GM18858 (cell line): ENCODE results near the gene BMX.

Experiments
- ATAC-seq: cut with Tn5 transposase; IDR thresholded peaks from one replicate; pipeline ENCODE4 v1.9.1; 2021; ENCODE audit not compliant: unreplicated experiment

The BMX gene

DNA sequence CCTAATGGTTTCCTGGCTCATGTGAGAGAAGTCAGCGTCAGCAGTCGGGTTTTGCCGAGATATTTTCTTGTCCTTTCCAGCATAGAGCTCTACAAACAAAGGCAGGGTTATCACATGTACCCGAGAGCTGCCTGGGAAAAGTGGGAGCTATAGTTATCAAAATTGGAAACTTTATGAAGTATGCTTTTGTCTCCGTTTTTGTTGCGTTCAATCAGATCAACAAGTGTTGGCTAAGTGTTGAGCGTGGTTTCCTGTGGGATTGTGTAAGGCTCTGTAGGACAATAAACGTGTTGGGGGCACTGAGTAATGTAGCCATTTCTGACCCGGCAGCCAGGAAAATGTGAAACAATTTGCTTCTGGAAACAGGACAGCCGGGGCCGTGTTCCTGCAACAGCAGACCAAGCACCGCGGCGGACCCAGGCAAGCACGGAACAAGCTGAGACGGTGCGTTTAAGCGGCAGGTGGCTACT lies at the start of gene BMX:
TSS of gene BMX (plus strand) at position 311 of the 470 bp plus-strand sequence. CDS start 7,547 bp downstream, outside the sequence.
- no peak for ATAC-seq

DNA sequence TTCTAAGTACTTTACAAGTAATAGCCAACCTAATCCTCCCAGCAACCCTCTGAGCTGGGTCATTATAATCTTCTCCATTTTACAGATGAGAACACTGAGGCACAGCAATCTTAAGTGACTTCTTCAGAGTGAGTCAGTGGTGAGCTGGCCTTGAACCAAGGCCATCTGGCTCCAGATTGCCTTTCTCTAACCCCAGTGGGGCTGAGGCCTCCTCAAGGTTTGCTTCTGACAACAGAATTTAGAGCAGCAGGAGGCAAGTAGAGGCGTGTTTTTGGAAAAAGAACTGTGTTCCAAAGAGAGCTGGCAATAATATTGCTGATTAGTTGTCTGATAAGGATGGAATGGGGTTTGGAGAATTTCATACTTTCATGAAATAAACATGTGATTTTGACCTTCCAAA lies 48.7 kb upstream of the BMX start:
- no peak for ATAC-seq

DNA sequence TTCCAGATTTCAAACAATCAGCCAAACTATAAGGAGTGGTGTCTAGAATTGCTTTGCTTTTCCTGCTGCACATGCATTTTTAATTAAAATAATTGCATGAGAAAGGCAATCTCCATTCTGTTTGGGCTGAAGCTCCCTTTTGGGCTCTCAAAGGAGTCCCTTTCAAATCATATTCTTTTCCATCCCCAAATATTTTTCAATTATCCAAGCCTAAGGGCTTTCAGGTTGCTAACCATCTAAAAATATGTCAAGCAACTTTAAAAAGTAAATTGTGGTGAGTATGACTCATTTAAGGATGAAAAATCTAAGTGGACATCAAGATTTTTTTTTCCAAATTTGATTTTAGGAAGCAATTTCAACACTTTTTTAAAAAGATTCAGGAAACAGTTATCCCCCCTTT lies 35.9 kb upstream of the BMX start:
- ATAC-seq = no peak

DNA sequence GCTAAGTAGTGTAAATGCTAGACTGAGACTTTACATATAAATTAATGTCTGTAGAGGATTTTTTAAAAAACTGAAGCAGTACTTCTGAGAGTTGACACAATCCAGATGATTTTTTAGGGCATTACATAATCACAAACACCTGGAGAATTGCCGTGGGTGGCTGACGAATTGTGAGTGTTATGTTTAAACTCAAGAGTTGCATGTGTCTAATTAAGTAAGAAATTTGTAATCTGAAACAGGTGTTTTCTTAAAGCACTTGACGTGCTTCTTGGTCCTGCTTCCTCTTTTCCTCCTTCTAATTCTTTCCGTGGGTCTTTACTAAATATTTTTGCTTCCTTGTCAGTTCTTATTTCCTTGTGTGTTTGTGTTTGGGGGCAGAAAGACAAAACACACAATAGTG lies 35.3 kb upstream of the BMX start:
- peak; percentile 52 for ATAC-seq

DNA sequence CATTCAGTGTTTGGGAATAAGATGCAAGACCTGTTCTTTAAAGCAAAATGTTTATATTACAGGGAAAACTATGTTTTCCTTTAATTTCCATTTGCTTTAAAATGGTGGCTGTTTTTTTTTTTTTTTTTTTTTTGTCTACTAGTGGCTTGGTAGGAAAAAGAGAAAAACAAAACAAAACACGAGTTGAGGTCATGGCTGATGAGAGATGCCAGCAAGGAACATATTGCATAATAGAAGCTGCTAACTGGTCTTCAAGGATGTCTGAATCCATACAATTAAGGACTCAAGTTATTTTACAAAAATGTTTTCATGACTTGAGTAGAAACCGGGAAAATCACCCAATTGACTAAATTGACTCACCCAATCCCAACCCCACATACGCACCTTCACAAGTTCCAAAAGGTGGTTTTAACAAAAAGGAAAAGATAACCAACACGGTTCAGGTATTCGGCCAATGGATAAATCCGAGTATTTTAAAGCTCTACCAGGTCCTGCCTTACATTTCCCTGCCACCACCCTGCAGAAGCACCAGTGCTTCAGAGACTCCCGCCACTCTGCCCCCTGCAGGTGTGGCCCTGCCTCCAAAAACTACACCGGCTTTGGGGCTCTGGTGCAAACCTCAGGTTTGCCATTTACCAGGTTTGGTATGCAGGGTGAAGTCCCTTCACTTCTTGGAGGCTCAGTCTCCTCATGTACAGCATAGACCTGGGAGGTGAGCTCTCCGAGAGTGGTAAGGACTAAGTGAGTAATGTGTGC lies 34.5 kb upstream of the BMX start:
- no peak for ATAC-seq

DNA sequence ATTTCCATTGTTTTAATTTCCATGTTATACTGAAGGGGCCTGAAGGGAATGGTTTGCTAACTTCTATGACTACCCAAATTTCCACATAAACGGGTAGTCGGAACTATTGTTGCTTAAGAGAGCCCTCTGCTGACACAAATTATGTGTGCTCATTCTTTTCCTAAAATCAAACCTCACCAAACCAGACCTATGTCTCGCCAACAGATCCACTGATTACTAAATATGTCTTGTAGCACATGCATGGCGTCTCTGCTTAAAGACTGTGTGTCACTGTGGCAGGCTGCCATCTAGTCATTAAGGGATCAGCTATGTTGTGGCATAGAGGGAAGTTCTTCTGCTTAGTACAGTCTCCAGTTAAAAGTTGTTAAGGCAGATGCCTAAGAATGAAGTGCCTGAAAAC lies 32.6 kb upstream of the BMX start:
- ATAC-seq = no peak

DNA sequence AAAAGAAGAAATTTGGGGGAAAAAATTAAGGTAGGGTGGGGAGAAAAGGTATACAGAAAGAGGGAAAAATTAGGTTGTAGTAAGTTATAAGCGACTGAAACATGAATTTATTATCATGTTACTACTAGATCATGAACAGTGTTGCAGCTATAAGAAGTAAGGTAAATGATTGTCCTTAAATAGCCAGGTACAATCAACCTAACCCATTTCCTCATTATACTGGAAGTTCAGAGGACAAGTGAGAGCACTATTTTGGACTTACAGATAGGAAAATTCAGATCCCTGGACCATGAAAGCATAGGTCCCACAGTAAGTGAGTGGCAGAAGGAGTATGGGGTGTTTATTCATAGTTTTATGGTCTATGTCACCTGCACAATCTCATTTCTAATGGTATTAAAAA lies 31.0 kb upstream of the BMX start:
- no peak for ATAC-seq

DNA sequence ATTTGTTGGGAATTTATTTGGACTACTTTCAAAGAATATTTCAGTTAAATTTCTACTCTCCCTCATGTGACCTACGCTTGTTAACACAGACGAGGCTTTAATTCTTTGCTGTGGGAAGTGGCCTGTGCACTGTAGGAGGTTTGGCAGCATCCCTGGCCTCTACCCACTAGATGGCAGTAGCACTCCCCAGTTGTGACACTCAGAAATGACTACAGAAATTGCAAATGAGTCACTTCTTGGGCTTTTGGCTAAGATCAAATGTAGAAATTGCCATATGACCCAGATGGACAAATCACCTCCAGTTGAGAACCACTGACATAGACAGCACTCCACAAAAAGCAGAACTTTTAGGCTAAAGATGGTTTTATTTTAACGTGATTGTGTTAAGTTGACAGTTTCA lies 29.6 kb upstream of the BMX start:
- peak; percentile 81 for ATAC-seq

DNA sequence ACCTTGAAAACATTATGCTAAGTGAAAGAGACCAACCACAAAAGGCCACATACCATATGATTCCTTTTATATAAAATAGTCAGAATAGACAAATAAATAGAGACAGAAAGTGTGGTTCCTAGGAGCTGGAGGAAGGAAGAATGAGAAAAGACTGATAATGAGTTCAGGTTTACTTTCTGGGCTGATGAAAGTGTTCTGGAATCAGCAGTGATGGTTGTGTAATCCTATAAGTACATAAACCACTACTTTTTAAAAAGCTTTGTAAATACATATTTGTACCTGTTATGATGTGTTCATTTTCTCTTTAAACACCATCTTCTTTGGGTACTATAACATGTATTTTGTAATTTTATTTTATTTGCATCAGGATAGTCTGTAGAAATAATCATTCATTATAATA lies 28.1 kb upstream of the BMX start:
- no peak for ATAC-seq

DNA sequence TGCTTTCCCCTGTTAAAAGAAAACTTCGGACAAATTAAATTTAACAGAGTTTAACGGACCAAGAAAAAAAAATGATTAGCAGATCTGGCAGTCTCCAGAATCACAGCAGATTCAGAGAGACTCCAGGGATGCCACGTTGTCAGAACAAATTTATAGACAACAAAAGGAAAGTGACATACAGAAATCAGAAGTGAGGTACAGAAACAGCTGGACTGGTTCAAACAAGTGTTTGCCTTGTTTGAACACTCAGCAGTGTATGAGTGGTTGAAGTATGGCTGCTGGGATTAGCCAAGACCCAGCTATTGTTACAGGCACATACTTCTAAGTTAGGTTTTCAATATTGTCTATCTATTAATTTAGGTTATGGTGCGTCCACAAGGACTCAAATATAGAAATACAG lies 26.6 kb upstream of the BMX start:
- ATAC-seq = no peak

DNA sequence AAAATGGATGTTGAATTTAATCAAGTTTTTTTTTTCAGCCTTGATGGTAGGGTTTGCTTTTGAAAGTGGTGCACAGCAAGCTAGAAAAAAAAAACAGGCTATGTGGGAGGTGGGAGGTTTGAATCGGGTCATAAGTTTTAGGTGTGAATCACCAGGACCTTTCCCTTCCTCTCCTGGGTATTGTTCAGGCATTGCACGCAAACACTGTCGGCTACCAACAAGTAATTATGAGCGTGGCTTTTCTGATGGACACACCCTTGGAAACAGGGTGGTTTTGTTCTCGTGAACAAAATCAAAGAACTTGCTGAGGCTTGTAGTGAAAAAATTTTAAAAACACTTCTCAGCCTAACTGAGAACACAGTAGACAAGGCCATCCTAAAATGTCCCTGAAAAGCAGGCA lies 25.6 kb upstream of the BMX start:
- ATAC-seq = no peak

DNA sequence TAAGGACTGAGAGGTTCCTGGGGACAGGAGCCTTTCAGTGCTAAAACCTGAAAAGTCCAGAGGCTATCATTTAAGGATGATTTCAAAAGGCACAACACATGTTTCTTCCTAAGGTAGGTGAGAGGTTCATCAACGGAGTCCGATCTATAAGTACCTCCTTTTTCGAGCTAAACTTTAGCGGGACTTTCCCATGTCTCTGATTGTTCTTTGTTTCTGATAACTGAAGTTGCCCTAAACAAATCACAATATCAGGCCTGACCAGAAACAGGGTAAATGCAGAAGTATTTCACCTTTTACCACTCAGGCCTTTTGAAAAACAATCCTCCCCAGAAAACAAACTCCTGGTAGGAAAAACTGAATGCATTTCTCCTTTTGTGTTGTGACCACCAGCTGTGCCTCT lies 25.1 kb upstream of the BMX start:
- no peak for ATAC-seq

DNA sequence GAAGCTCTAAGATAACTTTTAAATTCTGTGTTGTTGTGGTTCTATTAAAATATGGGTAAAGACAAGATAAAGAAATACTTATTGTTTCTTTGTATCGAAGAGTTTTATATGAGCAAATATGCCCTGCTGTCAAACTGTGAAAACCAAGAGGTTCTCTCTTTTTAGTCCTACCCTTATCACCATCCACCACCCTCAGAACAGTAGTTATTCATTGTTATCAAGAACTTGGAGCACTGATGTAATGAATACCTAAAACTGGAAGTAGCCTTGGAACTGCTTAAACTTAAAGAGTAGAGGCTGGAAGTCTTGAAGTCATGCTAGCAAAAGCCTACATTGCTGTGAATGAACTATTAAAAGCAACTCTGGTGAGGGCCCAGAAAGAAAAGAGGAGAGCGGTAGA lies 16.7 kb upstream of the BMX start:
- no peak for ATAC-seq

DNA sequence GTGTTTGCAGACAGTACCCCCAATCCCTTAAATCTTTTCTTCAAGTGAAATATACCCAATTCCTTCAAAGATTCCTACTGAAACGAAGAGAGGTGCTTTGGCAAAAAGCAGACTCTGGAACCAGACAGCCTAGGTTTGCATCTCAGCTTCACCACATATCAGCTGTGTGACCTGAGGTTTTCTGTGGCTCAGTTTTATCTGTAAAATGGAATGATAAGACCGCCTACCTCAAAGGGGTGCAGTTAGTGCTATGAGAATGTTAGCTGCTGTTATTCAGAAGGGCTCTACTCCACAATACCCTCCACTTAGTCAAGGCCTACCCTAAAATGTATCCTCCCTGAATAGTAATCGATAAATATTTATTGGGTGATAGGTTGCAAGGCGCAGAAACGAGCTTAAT lies 8.1 kb upstream of the BMX start:
- ATAC-seq = no peak

DNA sequence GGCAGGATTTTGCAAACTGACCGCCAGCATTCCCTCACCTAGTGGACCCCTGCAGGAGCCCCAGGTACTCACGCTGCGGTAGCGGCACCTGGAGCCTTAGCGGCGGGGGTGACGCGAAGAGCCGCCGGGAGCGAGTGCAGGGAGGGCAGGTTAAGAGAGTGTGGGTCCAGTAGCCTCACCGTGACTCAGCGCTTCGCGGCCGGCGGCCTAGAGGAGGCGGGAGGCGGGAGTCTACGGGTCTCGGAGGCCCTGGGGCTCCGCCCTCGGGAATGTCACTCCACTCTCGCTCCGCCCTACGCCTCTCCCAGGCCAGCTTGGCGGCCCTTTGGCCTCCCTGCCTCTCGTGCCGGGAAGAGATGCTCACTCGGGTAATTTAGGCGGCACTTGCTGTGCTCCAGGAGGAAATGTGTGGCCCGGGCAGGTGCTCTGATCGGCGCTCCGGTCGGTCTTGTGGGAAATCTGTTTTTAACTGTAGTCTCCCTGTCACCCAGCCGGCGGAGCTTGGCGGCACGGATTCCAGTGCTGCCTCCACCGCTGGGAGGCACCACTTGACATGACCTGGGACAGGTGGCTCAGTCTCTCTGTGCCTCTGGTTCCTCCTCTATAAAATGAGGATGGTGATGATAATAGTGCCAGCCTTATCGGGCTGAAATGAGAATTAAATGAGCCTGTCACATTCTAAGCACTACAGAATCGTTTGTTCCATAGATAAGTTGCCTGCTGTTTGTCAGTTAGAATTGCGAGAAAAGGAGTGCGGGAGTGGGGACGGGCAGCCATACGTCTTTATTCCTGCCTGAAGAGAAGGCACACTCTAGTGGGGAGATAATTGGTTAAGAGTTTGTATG lies 7.3 kb upstream of the BMX start, which contains the start of gene PIR:
TSS of gene PIR (minus strand) at position 216 of the 845 bp plus-strand sequence. CDS start 2,076 bp downstream, outside the sequence.
- ATAC-seq = peak; percentile 89

DNA sequence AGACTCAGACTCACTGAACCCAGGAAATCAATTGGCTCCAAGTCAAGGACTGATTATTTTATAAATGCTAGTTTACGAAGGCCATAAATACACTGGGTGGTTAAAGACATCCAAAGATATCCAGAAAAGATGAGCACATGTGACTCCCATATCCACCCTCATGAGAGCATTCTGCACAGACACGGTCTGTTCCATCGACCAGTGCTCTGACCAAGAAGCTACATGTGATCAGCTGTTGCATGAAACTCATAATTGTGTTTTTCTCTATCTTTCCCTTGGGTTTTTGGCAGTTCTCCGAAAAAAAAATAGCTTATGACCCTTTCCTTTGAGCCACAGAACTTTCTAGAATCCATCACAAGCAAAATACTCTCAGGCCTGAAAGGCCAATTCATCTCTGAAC lies 4.8 kb upstream of the BMX start:
- ATAC-seq = no peak

DNA sequence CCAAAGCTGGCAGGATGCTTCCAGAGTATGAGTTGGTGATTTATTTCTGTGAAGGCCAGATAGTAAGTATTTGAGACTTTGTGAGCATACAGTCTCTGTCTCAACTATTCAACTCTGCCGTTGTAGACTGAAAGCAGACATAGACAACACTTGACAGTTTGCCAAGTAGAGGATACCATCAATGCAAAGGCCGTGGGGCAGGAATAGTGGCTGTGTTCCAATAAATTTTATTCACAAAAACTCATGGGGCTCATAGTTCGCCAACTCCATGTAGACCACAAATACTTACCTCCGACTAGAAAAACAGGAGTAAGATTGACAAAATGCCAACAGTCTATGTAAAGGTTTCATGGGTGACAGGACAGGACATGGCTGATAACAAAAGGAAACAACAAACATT lies 3.8 kb upstream of the BMX start:
- no peak for ATAC-seq

DNA sequence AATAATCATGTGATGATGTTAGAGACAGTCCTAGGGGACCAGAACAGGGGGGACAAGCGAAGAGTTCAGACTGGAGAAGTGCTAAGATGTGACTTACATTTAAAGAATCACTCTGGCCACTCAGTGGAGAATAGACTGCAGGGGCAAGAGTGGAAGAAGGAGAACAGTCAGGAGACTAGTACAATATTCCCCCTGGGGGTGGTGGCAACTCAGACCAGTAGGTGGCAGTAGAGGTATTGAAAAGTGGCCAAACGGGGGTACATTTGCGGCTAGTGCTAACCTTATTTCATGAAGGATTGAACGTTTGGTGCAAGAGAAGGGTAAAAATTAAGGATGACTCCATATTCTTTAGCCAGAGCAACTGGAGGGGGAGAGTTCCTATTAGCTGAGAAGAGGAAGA lies 2.7 kb upstream of the BMX start:
- ATAC-seq = no peak

DNA sequence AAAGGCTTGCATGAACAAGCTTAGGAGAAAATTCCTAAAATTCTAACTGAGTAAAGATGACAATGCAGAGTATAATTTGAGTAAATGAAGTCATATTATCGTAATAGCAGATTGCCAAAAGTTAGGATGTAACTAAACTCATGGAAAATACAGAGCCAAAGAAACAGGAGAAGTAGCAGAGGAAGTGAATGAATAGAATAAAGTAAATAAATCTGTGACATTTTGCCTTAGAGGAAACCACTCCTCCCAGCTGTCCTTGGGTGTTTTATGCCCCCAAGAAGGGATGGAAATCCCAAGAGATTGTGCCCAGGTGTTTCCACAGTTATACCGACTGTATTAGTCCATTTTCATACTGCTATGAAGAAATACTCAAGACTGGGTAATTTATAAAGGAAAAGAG lies 1.9 kb upstream of the BMX start:
- ATAC-seq = no peak

DNA sequence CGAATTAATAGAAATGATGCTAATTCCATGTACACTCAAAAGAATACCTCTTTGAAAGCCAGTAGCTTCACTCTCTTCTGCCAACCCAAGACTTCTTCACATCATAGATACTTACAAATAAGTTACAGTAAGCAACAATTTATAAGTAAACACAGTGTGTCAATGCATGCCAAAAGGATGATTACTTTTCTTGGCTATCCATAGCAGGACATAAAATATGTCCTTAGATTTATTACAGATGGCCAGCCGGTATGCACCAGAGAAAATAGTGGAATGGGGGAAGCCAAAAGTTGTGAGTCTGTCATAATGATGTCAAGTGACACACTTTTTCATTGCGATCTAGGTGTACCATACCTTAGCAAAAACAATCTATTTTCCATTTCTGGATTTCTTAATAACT lies 631 bp upstream of the BMX start:
- no peak for ATAC-seq

DNA sequence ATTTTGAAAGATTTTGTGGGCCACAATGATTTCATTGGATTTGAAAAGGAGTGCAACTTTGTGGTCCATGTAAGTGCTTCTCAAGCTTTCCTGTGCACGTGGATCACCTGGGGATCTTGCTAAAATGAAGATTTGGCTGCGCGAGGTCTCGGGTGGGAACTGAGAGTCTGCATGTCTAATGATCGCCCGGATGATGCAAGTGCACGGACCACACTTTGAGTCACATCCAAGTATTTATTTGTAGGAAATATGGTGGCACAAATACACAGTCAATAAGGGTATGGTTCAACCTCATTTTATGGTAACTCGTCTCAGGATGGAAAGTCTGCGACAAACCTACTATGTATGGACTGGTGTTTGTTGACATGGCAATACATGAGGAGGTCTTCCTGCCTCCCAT lies 899 bp downstream of the BMX start:
- no peak for ATAC-seq

DNA sequence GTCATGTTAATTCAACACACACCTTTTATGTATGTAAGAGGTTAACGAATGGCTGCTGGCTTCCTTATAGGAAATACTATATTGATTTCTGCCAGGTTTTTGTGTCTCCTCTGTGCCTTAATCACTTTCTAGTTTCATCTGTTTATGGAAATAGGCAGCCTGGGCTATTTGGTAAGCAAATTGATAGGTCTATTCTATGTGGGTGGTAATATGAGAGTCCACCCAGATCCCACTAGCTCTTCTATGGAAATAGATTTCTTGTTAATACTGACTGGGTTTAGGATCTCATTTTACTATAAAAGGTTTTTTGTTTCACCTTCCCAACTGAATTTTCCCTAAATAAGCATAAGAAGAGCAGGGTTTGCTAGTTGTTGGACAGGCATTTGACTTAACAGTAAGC lies 4.1 kb downstream of the BMX start:
- ATAC-seq = no peak
